HepG2 (cell line): Measurements from ENCODE around the gene EDAR. TPM values are rescaled to one million over a fixed set of nuclear protein-coding genes. Genes with fewer than 3 reads are reported as not detected.

ENCODE experiments used
- ATAC-seq: fragments of 200-7000 bp; cut with Tn5 transposase; 3 replicates; pipeline ENCODE4 v1.9.1; 2020; ENCODE audit warnings: mild to moderate bottlenecking, moderate library complexity
- BruUV-seq: library from RNA; stranded (reverse); fragments of 400-500 nt; replicated peaks from 2 replicates; lab custom pipeline; 2021; lab: Mats Ljungman, UMichigan
- CTCF ChIA-PET: fragments of 300-600 bp; formaldehyde crosslinking; extraction: SDS; loops from one replicate; lab custom pipeline; 2021; ENCODE audit warnings: low total read pairs, inconsistent platforms, low intra/inter-chr PET ratio; lab: Yijun Ruan, JAX
- POLR2A ChIA-PET: fragments of 350-600 bp; sonication (Branson Sonifier 250); formaldehyde crosslinking; loops from one replicate; lab custom pipeline; 2020; ENCODE audit warnings: antibody characterized with exemption, inconsistent platforms; lab: Yijun Ruan, JAX
- DNase-seq: peaks from one replicate; pipeline ENCODE4 v3.0.0-alpha.2; 2015; ENCODE audit warnings: low spot score
- FAIRE-seq: peaks from 3 replicates; lab custom pipeline; 2011; peaks lifted over from hg19 to GRCh38; lab: Jason Lieb, UNC
- H2AFZ ChIP-seq: one replicate; pipeline ENCODE4 v1.6.1; 2011; ENCODE audit warnings: low read length, inconsistent platforms
- H3K27ac ChIP-seq: fragments of 300-600 bp; 3 replicates; pipeline ENCODE4 v1.8.0; 2011; ENCODE audit warnings: mixed run types, mild to moderate bottlenecking, mixed read lengths, low read length, inconsistent platforms; ENCODE audit not compliant: insufficient read depth; ENCODE audit errors: extremely low read length
- H3K27me3 ChIP-seq, 2 experiments: fragments of 200-600 bp in 1 of 2; 2 replicates in 1 of 2; 3 replicates in 1 of 2; pipeline versions ENCODE4 v1.6.0 to v1.8.0; 2011; ENCODE audit warnings: low read length in 2 of 2, mild to moderate bottlenecking in 2 of 2, moderate library complexity in 2 of 2, inconsistent platforms in 1 of 2; ENCODE audit not compliant: insufficient read depth in 2 of 2, control insufficient read depth in 1 of 2
- H3K36me3 ChIP-seq, 2 experiments: fragments of 200-600 bp in 1 of 2; replicated peaks in 1 of 2; 2 replicates in 1 of 2; 3 replicates in 1 of 2; pipeline versions ENCODE4 v1.5.1 to v1.8.0; 2011; ENCODE audit warnings: low read length in 2 of 2, inconsistent platforms in 1 of 2; ENCODE audit not compliant: insufficient read depth in 2 of 2, control insufficient read depth in 1 of 2
- H3K4me1 ChIP-seq: 2 replicates; pipeline ENCODE4 v1.5.1; 2012; ENCODE audit warnings: low read length, inconsistent platforms; ENCODE audit not compliant: insufficient read depth
- H3K4me2 ChIP-seq: 2 replicates; pipeline ENCODE4 v1.6.0; 2011; ENCODE audit warnings: low read depth, low read length, inconsistent platforms
- H3K4me3 ChIP-seq, 3 experiments: fragments of 200-600 bp in 1 of 3; sonication (generic), shearing (Covaris generic) in 1 of 3; replicated peaks in 1 of 3; 2 replicates each; pipeline ENCODE4 v1.5.1; 2011 to 2016; ENCODE audit warnings: low read length in 3 of 3, inconsistent platforms in 2 of 3, low read depth in 2 of 3, mild to moderate bottlenecking in 2 of 3, control low read depth in 1 of 3, mixed read lengths in 1 of 3; ENCODE audit not compliant: insufficient read depth in 1 of 3
- H3K79me2 ChIP-seq: one replicate; pipeline ENCODE4 v1.6.1; 2011; ENCODE audit warnings: low read length, inconsistent platforms; ENCODE audit not compliant: insufficient read depth
- H3K9ac ChIP-seq: 2 replicates; pipeline ENCODE4 v1.6.0; 2011; ENCODE audit warnings: mild to moderate bottlenecking, low read depth, low read length, inconsistent platforms; ENCODE audit not compliant: insufficient read depth
- H3K9me3 ChIP-seq: 2 replicates; pipeline ENCODE4 v1.5.1; 2012; ENCODE audit warnings: mild to moderate bottlenecking, low read length
- H4K20me1 ChIP-seq: 2 replicates; pipeline ENCODE4 v1.6.0; 2011; ENCODE audit warnings: inconsistent platforms, mild to moderate bottlenecking, low read length, moderate library complexity; ENCODE audit not compliant: insufficient read depth
- AHR ChIP-seq: IDR thresholded peaks from 2 replicates; pipeline ENCODE4 v1.6.1; 2018; ENCODE audit warnings: missing genetic modification reagents, missing compliant biosample characterization
- MAFF ChIP-seq: IDR thresholded peaks from 2 replicates; pipeline ENCODE4 v1.6.1; 2011; ENCODE audit warnings: low read depth, low read length, improper control_type of control experiment
- MAFK ChIP-seq, 2 experiments: IDR thresholded peaks in 1 of 2; conservative IDR thresholded peaks in 1 of 2; 2 replicates each; pipeline ENCODE4 v1.6.1; 2011; ENCODE audit warnings: improper control_type of control experiment in 2 of 2, low read length in 2 of 2
- PTBP1 ChIP-seq: fragments of 200-400 bp; formaldehyde crosslinking; IDR thresholded peaks from 2 replicates; pipeline ENCODE4 v1.6.1; 2018; ENCODE audit warnings: low read length, low read depth; ENCODE audit not compliant: poor library complexity, severe bottlenecking
- WGBS: methylation state at CpG from one replicate; pipeline ENCODE4 v1.1.6; 2017; ENCODE audit warnings: low lambda C conversion rate; 5-methylcytosine and 5-hydroxymethylcytosine counted together
- in situ Hi-C: cut with HindIII; loops from 2 replicates; pipeline ENCODE4 v1.10.0; 2017; ENCODE audit warnings: low pct_unique_long_range_greater_than_20kb; ENCODE audit not compliant: extremely low pct_ligation_motif_present
- intact Hi-C: fragments of 100-400 bp; cut with micrococcal nuclease; formaldehyde crosslinking; loops from one replicate; pipeline ENCODE4 v1.10.0; 2022; ENCODE audit not compliant: unreplicated experiment
- polyA plus RNA-seq, 8 experiments: library from polyadenylated mRNA; depleted of rRNA in 3 of 8; stranded (reverse) in 7 of 8; unstranded in 1 of 8; fragments of >200 nt; fragmentation: Illumina TruSeq in 4 of 8; extraction: Trizol in 4 of 8; gene quantifications; 2 replicates each; pipeline versions ENCODE4 v1.2.1 to v1.2.3, GENCODE V29; 2011 to 2016; ENCODE audit warnings: low read depth in 4 of 8, missing spikeins in 1 of 8, mixed read lengths in 1 of 8; ENCODE audit not compliant: insufficient read depth in 1 of 8
- total RNA-seq, 5 experiments: library from RNA; depleted of rRNA; stranded (reverse); fragments of >200 nt; fragmentation: Illumina TruSeq; extraction: Trizol; gene quantifications; 2 replicates each; pipeline ENCODE4 v1.2.3, GENCODE V29; 2016; ENCODE audit warnings: low read depth in 1 of 5

The EDAR gene
- total and polyA plus RNA-seq, 2 of the 13 experiments (the other 11 are each of a cell fraction or from before 2014, with no cell fraction given), result not detected

DNA sequence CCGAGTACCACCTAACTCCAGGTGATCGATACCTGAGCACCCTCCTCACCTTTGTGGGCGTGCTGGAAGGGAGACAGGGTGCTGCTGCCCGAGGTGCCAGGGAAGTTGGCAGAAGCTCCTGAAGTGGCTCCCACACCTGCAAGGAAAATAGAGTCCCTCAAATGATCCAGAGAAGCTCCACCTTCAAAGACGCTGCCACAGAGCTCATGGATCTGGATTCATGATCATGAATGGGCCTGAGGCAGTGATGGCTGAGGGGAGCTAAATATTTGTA lies 76.5 kb downstream of the EDAR start:
- Histone ChIP-seq H3K27ac (no peak overlapping the region), H3K27me3 (peaks cover 2 to 26% of the 10 kb centered on the region in 2 experiments; a peak in 3 of 5 replicates), H3K4me1 (peaks cover 17% of the 10 kb centered on the region), H3K36me3 (no peaks in the 10 kb centered on the region), H3K79me2 (no peaks in the 10 kb centered on the region), H2AFZ (no peak overlapping the region), H3K4me2 (no peak overlapping the region), H3K9ac (no peak overlapping the region), H4K20me1 (no peaks in the 10 kb centered on the region; the same call in 1 of the 2 replicates), H3K9me3 (no peaks in the 10 kb centered on the region), H3K4me3 (no peak overlapping the region)
- POLR2A ChIA-PET, result no interaction called here
- in situ Hi-C loops, result no loop called here
- DNase-seq (no peak), FAIRE-seq (no peak), ATAC-seq (no peak)
- no peak for TF ChIP-seq AHR (CRISPR knock-in tag)
- 61% methylated on average over 5 of the region's 5 CpGs for WGBS
- intact Hi-C loops, result no loop called here
- no TSS peak for BruUV-seq
- CTCF ChIA-PET, result no interaction called here

GRCh38 chr2:108911807-108912628 lies 77.0 kb downstream of the EDAR start:
- BruUV-seq, result no TSS peak
- Histone ChIP-seq H3K36me3 (no peaks in the 10 kb centered on the region), H4K20me1 (no peaks in the 10 kb centered on the region; the same call in 1 of the 2 replicates), H3K4me1 (peaks cover 11% of the 10 kb centered on the region), H3K27ac (no peak overlapping the region), H3K4me3 (no peak overlapping the region), H3K9me3 (no peaks in the 10 kb centered on the region), H3K9ac (no peak overlapping the region), H3K27me3 (peaks cover 2 to 26% of the 10 kb centered on the region in 2 experiments; a peak in 3 of 5 replicates), H3K79me2 (no peaks in the 10 kb centered on the region), H3K4me2 (no peak overlapping the region), H2AFZ (no peak overlapping the region)
- in situ Hi-C loops, result no loop called here
- DNase-seq, result no peak
- CTCF ChIA-PET, result no interaction called here
- 41% methylated on average over 21 of the region's 21 CpGs for WGBS
- FAIRE-seq, result no peak
- POLR2A ChIA-PET, result no interaction called here
- TF ChIP-seq MAFK (conservative IDR thresholded peaks at IDR 0.05 in 1 of 2, IDR thresholded peaks at IDR 0.05 in 1 of 2; ENCODE audit: low read length in 2 of 2) (peak; percentile 84 to 93), MAFF (peak; percentile 81), PTBP1 (no peak)
- intact Hi-C loops, result no loop called here
- no peak for ATAC-seq
